HCT116 (cell line): ENCODE results near the gene KRTAP12-4. TPM values are rescaled to one million over a fixed set of nuclear protein-coding genes. Genes with fewer than 3 reads are reported as not detected.

Source experiments
- ATAC-seq: fragments of 200-7000 bp; cut with Tn5 transposase; 2 replicates; pipeline ENCODE4 v1.9.1; 2020; ENCODE audit warnings: mild to moderate bottlenecking, moderate library complexity
- BruUV-seq: library from RNA; stranded (reverse); fragments of 400-500 nt; replicated peaks from 2 replicates; lab custom pipeline; 2021; lab: Mats Ljungman, UMichigan
- CTCF ChIA-PET: fragments of 300-600 bp; sonication (Branson Sonifier 250); formaldehyde crosslinking; loops from one replicate; lab custom pipeline; 2021; ENCODE audit warnings: antibody characterized with exemption; lab: Charles Lee
- POLR2A ChIA-PET: fragments of 300-600, 350-600 bp; sonication (Branson Sonifier 250); formaldehyde crosslinking; loops from one replicate; lab custom pipeline; 2021; ENCODE audit warnings: antibody characterized with exemption; lab: Charles Lee
- RAD21 ChIA-PET, 2 experiments: fragments of 300-600 bp; sonication (Branson Sonifier 250); formaldehyde crosslinking; loops; one replicate each; lab custom pipeline; 2023; ENCODE audit warnings: low total read pairs in 2 of 2; ENCODE audit not compliant: uncharacterized antibody in 2 of 2, unreplicated experiment in 2 of 2, low non-redundant PET in 1 of 2; lab: Charles Lee
- DNase-seq: peaks from one replicate; pipeline ENCODE4 v3.0.0-alpha.2; 2010; ENCODE audit warnings: low read depth, low spot score
- H2AFZ ChIP-seq: fragments of 200-600 bp; shearing (Covaris generic), sonication (generic); 2 replicates; pipeline ENCODE4 v1.6.1; 2017; ENCODE audit warnings: low read depth, mixed run types, mixed read lengths, antibody characterized with exemption, low read length; ENCODE audit not compliant: poor library complexity, severe bottlenecking
- H3K27ac ChIP-seq: 2 replicates; pipeline ENCODE4 v1.5.1; 2012; ENCODE audit warnings: low read depth, low read length
- H3K27me3 ChIP-seq: fragments of 200-600 bp; sonication (generic); 2 replicates; pipeline ENCODE4 v1.6.1; 2016; ENCODE audit warnings: mixed run types, low read length, mixed read lengths; ENCODE audit not compliant: insufficient read depth
- H3K36me3 ChIP-seq, 2 experiments: fragments of 200-500 bp in 1 of 2; fragments of 200-600 bp in 1 of 2; sonication (Bioruptor generic) in 1 of 2; sonication (generic) in 1 of 2; 2 replicates each; pipeline versions ENCODE4 v1.5.1 to v1.6.1; 2014 to 2016; ENCODE audit warnings: low read length in 2 of 2, inconsistent platforms in 1 of 2, mixed read lengths in 1 of 2, mixed run types in 1 of 2; ENCODE audit not compliant: insufficient read depth in 2 of 2, control insufficient read depth in 1 of 2
- H3K4me1 ChIP-seq, 2 experiments: fragments of 200-600 bp in 1 of 2; sonication (generic) in 1 of 2; 2 replicates each; pipeline versions ENCODE4 v1.5.1 to v1.6.1; 2012 to 2017; ENCODE audit warnings: low read length in 2 of 2, inconsistent platforms in 1 of 2, mild to moderate bottlenecking in 1 of 2, mixed read lengths in 1 of 2, mixed run types in 1 of 2, moderate library complexity in 1 of 2; ENCODE audit not compliant: insufficient read depth in 2 of 2, control insufficient read depth in 1 of 2
- H3K4me2 ChIP-seq: fragments of 200-600 bp; sonication (generic); 2 replicates; pipeline ENCODE4 v1.6.1; 2017; ENCODE audit warnings: mixed run types, low read length, mixed read lengths
- H3K4me3 ChIP-seq, 2 experiments: fragments of 200-600 bp in 1 of 2; sonication (generic) in 1 of 2; replicated peaks in 1 of 2; 2 replicates each; pipeline ENCODE4 v1.5.1; 2011 to 2016; ENCODE audit warnings: low read length in 2 of 2, control low read depth in 1 of 2, low read depth in 1 of 2, mild to moderate bottlenecking in 1 of 2, mixed read lengths in 1 of 2, mixed run types in 1 of 2
- H3K79me2 ChIP-seq: fragments of 200-600 bp; sonication (generic); 2 replicates; pipeline ENCODE4 v1.6.1; 2017; ENCODE audit warnings: mild to moderate bottlenecking, mixed run types, low read length, moderate library complexity, mixed read lengths; ENCODE audit not compliant: insufficient read depth
- H3K9ac ChIP-seq: fragments of 200-600 bp; sonication (generic); 2 replicates; pipeline ENCODE4 v1.6.1; 2016; ENCODE audit warnings: low read length, mixed read lengths
- H3K9me2 ChIP-seq: fragments of 200-600 bp; sonication (generic), shearing (Covaris generic); 2 replicates; pipeline ENCODE4 v1.6.1; 2017; ENCODE audit warnings: mixed run types, mild to moderate bottlenecking, moderate library complexity; ENCODE audit not compliant: insufficient read depth
- H3K9me3 ChIP-seq, 2 experiments: fragments of 200-500 bp in 1 of 2; fragments of 200-600 bp in 1 of 2; sonication (Bioruptor generic) in 1 of 2; sonication (generic) in 1 of 2; 2 replicates each; pipeline ENCODE4 v1.6.1; 2014 to 2017; ENCODE audit warnings: low read length in 2 of 2, mixed read lengths in 2 of 2, inconsistent platforms in 1 of 2, low read depth in 1 of 2, mild to moderate bottlenecking in 1 of 2, mixed run types in 1 of 2, moderate library complexity in 1 of 2; ENCODE audit not compliant: control insufficient read depth in 1 of 2, insufficient read depth in 1 of 2
- H4K20me1 ChIP-seq: fragments of 200-600 bp; sonication (generic), shearing (Covaris generic); 2 replicates; pipeline ENCODE4 v1.6.1; 2017; ENCODE audit warnings: mixed run types, mild to moderate bottlenecking, moderate library complexity; ENCODE audit not compliant: insufficient read depth
- CEBPB ChIP-seq: IDR thresholded peaks from 2 replicates; pipeline ENCODE4 v1.6.1; 2012; ENCODE audit warnings: low read depth
- CTCF ChIP-seq, 3 experiments: fragments of 200-600 bp in 1 of 3; sonication (generic) in 1 of 3; IDR thresholded peaks in 2 of 3; conservative IDR thresholded peaks in 1 of 3; 2 replicates each; pipeline ENCODE4 v1.5.1; 2012 to 2017; ENCODE audit warnings: low read depth in 2 of 3, low read length in 2 of 3, antibody characterized with exemption in 1 of 3, borderline replicate concordance in 1 of 3, control low read depth in 1 of 3, mild to moderate bottlenecking in 1 of 3, mixed read lengths in 1 of 3, mixed run types in 1 of 3, moderate library complexity in 1 of 3; ENCODE audit not compliant: insufficient read depth in 1 of 3
- ELF1 ChIP-seq: IDR thresholded peaks from 2 replicates; pipeline ENCODE4 v1.6.1; 2012; ENCODE audit warnings: low read depth, borderline replicate concordance
- EZH2phosphoT487 ChIP-seq: fragments of 200-600 bp; IDR thresholded peaks from 2 replicates; pipeline ENCODE4 v1.6.1; 2018; ENCODE audit warnings: antibody characterized with exemption, borderline replicate concordance
- JUND ChIP-seq: IDR thresholded peaks from 2 replicates; pipeline ENCODE4 v1.6.1; 2012
- MAX ChIP-seq: IDR thresholded peaks from 2 replicates; pipeline ENCODE4 v1.6.1; 2012
- POLR2A ChIP-seq: IDR thresholded peaks from 2 replicates; pipeline ENCODE4 v1.7.0; 2011; ENCODE audit warnings: borderline replicate concordance; ENCODE audit not compliant: insufficient read depth, insufficient read length; ENCODE audit errors: extremely low read depth
- REST ChIP-seq: IDR thresholded peaks from 2 replicates; pipeline ENCODE4 v1.6.1; 2012; ENCODE audit warnings: low read depth
- SRF ChIP-seq: IDR thresholded peaks from 2 replicates; pipeline ENCODE4 v1.6.1; 2012; ENCODE audit warnings: low read depth
- TCF7L2 ChIP-seq: IDR thresholded peaks from 2 replicates; pipeline ENCODE4 v1.7.0; 2011; ENCODE audit warnings: borderline replicate concordance, inconsistent platforms; ENCODE audit not compliant: insufficient read depth, insufficient read length; ENCODE audit errors: extremely low read depth
- YY1 ChIP-seq: IDR thresholded peaks from 2 replicates; pipeline ENCODE4 v1.6.1; 2011; ENCODE audit warnings: low read length, low read depth, moderate library complexity, mild to moderate bottlenecking; ENCODE audit not compliant: insufficient replicate concordance; ENCODE audit errors: extremely low read depth
- ZBTB33 ChIP-seq: IDR thresholded peaks from 2 replicates; pipeline ENCODE4 v1.6.1; 2011; ENCODE audit warnings: mild to moderate bottlenecking, low read length, moderate library complexity; ENCODE audit not compliant: insufficient replicate concordance; ENCODE audit errors: extremely low read depth
- ZFX ChIP-seq: fragments of 450-650 bp; IDR thresholded peaks from 2 replicates; pipeline ENCODE4 v1.6.1; 2017
- ZNF274 ChIP-seq: fragments of 200-500 bp; sonication (Bioruptor generic); IDR thresholded peaks from 2 replicates; pipeline ENCODE4 v1.6.1; 2014; ENCODE audit warnings: mild to moderate bottlenecking, low read depth, low read length, inconsistent platforms
- intact Hi-C: fragments of 100-400 bp; cut with micrococcal nuclease; formaldehyde crosslinking; loops from 2 replicates; pipeline ENCODE4 v1.10.0; 2022
- total RNA-seq: library from RNA; stranded (reverse); gene quantifications from one replicate; pipeline ENCODE4 v1.2.1, GENCODE V29; 2021; ENCODE audit not compliant: unreplicated experiment

KRTAP12-4 gene
- total RNA-seq, 1 experiment from 2014 or later: not detected

GRCh38 chr21:44700101-44701022 lies 45.9 kb upstream of the KRTAP12-4 start (continued):
- TF ChIP-seq MAX: no peak

- Histone ChIP-seq H3K9me3 (no peaks in the 10 kb centered on the region), H3K4me2 (no peak overlapping the region), H4K20me1 (no peaks in the 10 kb centered on the region), H3K4me1 (no peaks in the 10 kb centered on the region), H3K27me3 (peaks cover 10% of the 10 kb centered on the region; the same call in 1 of the 2 replicates), H3K36me3 (no peaks in the 10 kb centered on the region), H3K27ac (no peak overlapping the region), H3K79me2 (no peaks in the 10 kb centered on the region), H3K4me3 (no peak overlapping the region), H3K9ac (no peak overlapping the region), H2AFZ (no peak overlapping the region), H3K9me2 (no peaks in the 10 kb centered on the region)
- CTCF ChIA-PET: no interaction called here
- intact Hi-C loops: no loop called here
- no peak for DNase-seq
- ATAC-seq: no peak; the same call in 1 of the 2 replicates
- RAD21 ChIA-PET: no interaction called here
- no TSS peak for BruUV-seq
- POLR2A ChIA-PET: no interaction called here
- TF ChIP-seq POLR2A (no peak), REST (no peak), CTCF (IDR thresholded peaks at IDR 0.05 in 2 of 3, conservative IDR thresholded peaks at IDR 0.05 in 1 of 3; ENCODE audit: borderline replicate concordance in 1 of 3, insufficient read depth in 1 of 3, low read depth in 2 of 3, low read length in 2 of 3) (no peak), ELF1 (no peak), TCF7L2 (no peak), ZBTB33 (no peak), ZFX (no peak), ZNF274 (no peak), CEBPB (no peak), EZH2phosphoT487 (no peak), MAX (no peak), JUND (no peak), YY1 (no peak), SRF (no peak)
Observed at GRCh38 chr21:44699502-44700001, 45.1 kb upstream of the KRTAP12-4 start.
